GM12874 (cell line): ENCODE results near the gene AGXT.

Experiments used
- CTCF ChIP-seq: IDR thresholded peaks from 2 replicates; pipeline ENCODE4 v1.5.1; 2011; ENCODE audit warnings: low read depth, mild to moderate bottlenecking, control low read depth, low read length, moderate library complexity; ENCODE audit not compliant: insufficient read depth

The AGXT gene

GRCh38 chr2:240929364-240930095 lies 60.9 kb downstream of the AGXT start:
- no peak for TF ChIP-seq CTCF
